Liver (tissue), 3 donors: ENCODE results near the gene SH3D21.

Experiments used
- CTCF ChIP-seq: fragments of 150-350 bp; IDR thresholded peaks from 2 replicates; pipeline ENCODE4 v1.5.1; 2017; ENCODE audit warnings: improper control_type of control experiment, low read depth, low read length; ENCODE audit not compliant: missing input control
- EGR1 ChIP-seq, 2 donors: IDR thresholded peaks; 2 replicates each; pipeline ENCODE4 v1.6.1; 2016 to 2018; ENCODE audit warnings: antibody characterized with exemption in 2 of 2, low read depth in 2 of 2
- MAX ChIP-seq: IDR thresholded peaks from 2 replicates; pipeline ENCODE4 v1.6.1; 2016; ENCODE audit warnings: antibody characterized with exemption
- REST ChIP-seq: IDR thresholded peaks from 2 replicates; pipeline ENCODE4 v1.6.1; 2016; ENCODE audit warnings: antibody characterized with exemption, mild to moderate bottlenecking
- SP1 ChIP-seq: IDR thresholded peaks from 2 replicates; pipeline ENCODE4 v1.6.1; 2018; ENCODE audit warnings: antibody characterized with exemption, mild to moderate bottlenecking
- ZBTB33 ChIP-seq: IDR thresholded peaks from 2 replicates; pipeline ENCODE4 v1.6.1; 2016; ENCODE audit warnings: antibody characterized with exemption
- donor health status: healthy.
- donor health status: healthy.

- TF ChIP-seq CTCF (no peak), MAX (no peak), EGR1 (IDR thresholded peaks at IDR 0.05; ENCODE audit: low read depth in 2 of 2) (no peak), ZBTB33 (no peak), SP1 (no peak), REST (no peak)
Measured at GRCh38 chr1:36276688-36277087, 29.5 kb upstream of the SH3D21 start.
